Left kidney (tissue), 2 donors: Measurements from ENCODE around the gene FBXO45. TPM values are rescaled to one million over a fixed set of nuclear protein-coding genes. Genes with fewer than 3 reads are reported as not detected.
"Not testable (repeated sequence)": the region's sequence is repeated elsewhere in the genome, so short reads cannot be mapped to it uniquely, and the experiment has no call there.

ENCODE experiments used
- DNase-seq: peaks from one replicate; pipeline ENCODE4 v3.0.0-alpha.2; 2013
- polyA plus RNA-seq: library from polyadenylated mRNA; unstranded; fragments of 120-200 nt; gene quantifications from one replicate; pipeline ENCODE4 v1.2.1, GENCODE V29; 2013; ENCODE audit not compliant: insufficient read length

FBXO45 gene
- polyA plus RNA-seq, 1 donor: 16.7 TPM

- DNase-seq: not testable (repeated sequence)
These were observed 46.8 kb downstream of the FBXO45 start for GRCh38 chr3:196615234-196615633.

DNA sequence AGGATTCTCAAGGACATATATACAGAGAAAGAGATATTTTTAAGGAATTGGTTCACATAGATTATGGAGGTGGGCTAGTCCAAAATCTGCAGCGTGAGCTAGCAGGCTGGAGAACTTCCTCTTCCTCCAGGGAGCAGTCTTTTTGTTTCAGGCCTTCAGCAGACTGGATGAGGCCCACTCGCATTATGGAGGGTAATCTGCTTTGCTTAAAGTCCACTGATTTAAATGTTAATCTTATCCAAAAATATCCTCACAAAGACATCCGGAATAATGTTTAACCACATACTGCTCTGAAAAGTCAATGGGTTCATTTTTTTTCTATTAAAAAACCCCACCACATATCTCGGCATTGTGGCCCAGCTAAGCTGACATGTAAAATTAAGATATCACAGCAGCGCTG, 48.8 kb downstream of the FBXO45 start:
- no peak for DNase-seq

GRCh38 chr3:196619223-196619622, 50.8 kb downstream of the FBXO45 start:
- no peak for DNase-seq

DNA sequence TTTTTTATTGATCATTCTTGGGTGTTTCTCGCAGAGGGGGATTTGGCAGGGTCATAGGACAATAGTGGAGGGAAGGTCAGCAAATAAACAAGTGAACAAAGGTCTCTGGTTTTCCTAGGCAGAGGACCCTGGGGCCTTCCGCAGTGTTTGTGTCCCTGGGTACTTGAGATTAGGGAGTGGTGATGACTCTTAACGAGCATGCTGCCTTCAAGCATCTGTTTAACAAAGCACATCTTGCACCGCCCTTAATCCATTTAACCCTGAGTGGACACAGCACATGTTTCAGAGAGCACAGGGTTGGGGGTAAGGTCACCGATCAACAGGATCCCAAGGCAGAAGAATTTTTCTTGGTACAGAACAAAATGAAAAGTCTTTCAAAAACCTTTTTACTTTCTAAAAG, 51.2 kb downstream of the FBXO45 start:
- not testable (repeated sequence) for DNase-seq

DNA sequence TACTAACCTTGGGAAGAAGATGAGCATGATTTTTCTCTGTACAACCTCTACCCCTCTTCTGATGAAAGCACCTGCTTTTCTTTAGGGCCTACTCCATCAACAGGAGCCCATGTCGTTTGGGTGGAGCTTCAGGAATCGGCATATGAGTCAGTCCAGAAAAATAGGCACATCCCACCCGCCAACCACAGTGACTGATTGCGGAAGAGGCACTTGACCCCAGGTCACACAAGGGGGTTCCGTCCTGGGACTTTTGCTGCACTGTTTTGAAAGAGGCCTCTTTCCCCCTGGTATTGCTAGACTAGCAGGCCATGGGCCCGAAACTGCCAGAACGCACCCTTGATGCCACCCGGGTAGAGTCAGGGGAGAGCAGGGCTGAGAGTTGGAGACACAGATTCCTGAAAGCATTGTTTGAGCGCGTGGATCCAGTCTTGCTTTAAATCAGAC, 51.7 kb downstream of the FBXO45 start:
- DNase-seq: no peak

DNA sequence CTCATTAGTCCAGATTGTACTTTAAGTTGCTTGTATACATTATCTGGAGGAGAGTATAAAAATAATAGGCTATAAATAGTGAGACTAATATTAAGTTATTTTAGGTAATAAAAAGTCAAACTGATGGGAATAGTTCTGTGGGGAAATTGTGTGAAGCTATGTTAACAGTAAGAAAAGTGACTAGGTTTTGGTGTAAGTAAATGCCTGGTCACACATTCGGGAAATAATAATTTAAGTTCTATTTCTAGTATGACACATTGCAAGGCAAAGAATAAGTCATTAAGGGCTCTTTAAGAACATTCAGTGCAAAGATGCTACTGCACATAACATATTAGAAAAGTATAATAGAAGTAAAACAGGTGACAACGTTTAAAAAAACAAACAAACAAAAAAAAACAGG, 52.2 kb downstream of the FBXO45 start:
- DNase-seq: no peak

DNA sequence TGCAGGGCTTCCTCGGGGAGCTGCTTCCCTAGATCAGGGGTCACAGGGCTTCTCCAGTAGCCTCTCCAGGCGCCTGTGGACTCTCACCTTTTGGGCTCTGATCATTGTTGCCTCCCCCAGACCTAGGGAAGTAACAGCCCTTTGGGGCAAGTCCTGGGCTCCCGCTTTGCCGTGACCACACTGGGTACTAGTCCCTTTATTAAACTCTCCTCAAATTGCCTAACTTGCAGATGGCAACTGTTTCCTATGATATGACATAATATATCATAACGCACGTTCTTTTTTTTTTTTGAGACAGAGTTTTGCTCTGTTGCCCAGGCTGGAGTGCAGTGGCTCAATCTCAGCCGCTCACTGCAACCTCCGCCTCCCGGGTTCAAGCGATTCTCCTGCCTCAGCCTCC, 53.2 kb downstream of the FBXO45 start:
- DNase-seq: no peak

- no peak for DNase-seq
These were observed 55.8 kb downstream of the FBXO45 start for GRCh38 chr3:196624067-196624790.

DNA sequence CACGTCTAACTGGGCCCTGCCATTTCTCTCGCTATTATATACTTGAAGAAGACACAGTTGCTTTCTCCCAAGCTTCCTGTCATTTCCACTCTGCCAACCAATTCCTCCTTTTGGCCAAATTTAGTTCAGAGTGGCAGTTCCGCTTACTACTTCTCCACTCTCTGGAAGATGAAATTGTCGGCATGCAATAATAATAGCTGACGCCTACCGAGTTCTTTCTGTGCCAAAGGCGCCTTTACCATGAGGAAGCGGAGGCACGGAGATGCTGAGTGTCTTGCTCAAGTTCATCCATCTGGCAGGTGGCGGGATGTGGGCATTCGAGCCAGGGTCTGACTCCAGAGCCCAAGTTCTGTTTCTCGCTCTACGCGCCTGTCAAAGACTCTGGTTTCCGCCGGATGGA, 56.4 kb downstream of the FBXO45 start:
- DNase-seq: no peak

DNA sequence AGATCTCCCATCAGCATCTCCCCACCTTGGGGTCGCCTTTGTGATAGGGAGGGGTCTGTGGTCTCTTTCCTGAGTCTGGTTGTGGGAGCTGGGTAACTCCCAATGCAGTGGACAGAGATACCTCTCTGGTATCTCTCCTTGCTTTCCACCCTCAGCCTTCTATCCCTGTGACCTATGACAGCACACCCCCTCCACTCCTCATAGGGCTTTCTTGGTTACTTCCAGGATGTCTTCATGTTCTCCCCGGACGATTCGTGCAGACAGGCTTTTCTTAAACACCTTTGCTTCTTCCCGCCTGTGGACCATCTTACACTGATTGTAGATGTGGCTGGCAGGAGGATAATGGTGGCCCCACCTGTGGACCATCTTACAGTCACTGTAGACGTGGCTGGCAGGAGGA, 56.9 kb downstream of the FBXO45 start:
- no peak for DNase-seq

- DNase-seq: no peak
These were observed 59.4 kb downstream of the FBXO45 start for GRCh38 chr3:196627918-196628231.

- no peak for DNase-seq
These were observed 60.8 kb downstream of the FBXO45 start for GRCh38 chr3:196629228-196629627.

DNA sequence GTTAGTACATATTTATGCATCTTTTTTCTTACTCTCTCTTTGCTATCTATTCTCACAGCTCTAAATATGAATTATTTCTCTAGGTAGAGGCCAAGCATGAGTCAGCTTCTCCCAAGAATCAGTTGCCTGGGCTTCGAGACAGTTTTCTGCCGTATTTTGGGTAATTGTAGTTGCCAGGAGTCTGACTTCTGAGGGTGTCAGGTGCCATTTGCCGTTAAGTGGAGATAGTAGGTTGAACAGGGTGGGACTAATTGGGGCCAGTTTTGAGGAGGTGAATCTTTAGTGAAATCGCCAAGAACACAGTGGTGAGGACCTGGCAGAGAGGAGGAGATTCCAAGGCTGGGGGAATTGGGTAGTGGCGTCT, 63.2 kb downstream of the FBXO45 start:
- DNase-seq: no peak

DNA sequence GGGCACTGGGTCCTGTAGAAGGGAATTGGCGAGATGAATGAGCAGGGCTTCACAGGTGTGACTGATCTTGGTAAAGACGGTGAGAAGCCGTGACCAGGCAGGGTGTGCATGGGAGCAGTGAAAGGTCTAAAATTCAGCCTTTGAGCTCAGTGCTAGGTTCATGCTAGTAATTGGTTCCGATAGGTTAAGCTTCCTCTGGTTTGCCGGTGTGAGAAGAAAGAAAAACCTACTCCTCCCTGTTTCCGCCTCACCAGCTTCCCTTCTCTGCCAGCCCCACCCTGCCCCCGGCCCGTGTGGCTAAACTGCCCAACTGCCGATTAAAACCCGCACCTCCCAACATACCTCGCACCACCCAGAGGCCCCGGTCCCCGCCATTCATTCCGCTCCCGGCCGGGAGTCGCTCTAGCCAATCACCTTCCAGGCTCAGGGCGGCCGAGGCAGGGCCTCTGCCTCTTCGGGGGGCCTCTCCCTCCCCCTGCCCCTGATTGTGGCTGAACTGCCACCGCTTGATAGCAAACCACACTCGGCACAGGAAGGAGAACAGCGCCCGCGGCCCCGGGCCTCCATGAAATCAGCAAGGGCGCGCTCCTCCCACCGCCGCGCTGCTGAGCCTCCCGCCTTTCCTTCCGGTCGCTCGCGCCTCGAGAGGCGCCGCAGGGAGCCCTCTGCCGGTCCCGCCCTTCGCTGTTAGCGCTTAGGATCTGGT, 63.7 kb downstream of the FBXO45 start:
- peak; percentile 84 for DNase-seq

DNA sequence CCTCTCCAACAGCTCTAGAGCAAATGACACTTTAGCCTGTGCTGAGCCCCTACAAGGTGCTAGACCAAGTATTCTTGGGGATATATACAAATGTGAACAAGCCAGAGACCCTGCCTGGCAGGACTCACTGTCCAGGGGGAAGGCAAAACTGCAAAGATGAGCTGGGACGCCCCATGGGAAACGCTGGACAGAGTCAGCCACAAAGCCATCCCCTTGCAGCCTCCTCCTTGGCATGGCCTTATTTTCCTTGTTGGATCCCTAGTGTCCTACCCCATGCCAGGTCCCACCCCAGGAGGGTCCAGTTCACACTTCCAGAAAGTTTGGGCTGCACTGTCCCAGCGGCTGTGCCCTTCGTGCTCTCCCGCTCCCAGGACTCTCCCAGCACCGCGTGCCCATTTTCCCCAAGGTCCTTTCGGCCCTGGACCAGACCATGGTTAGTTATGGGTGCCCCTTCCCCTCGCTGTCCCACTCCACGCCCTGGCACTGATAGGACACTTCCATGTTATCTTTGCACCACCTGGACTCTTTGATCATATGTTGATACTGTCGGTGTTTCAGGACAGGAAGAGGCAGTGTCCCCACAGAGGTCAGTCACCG, 65.2 kb downstream of the FBXO45 start:
- no peak for DNase-seq

- DNase-seq: no peak
These were observed 65.8 kb downstream of the FBXO45 start for GRCh38 chr3:196634224-196634623.

DNA sequence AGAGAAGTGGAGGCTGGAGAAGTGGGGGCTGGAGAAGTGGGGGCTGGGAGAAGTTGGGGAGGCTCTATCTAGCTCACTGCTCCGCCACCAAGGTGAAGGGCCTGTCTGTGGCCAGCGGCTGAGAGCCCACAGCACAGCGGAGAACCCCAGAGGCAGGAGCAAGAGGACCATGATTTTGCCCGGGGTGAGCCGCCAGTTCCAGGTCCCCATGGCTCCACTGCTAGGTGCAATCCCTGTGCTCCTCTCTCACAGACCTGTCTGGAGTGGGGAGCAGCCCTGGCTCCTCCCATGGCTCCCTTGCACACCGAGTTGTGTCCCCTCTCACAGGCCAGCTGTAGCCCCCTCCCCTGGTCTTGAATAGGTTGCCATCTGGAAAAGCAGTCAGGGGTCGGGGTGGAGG, 66.4 kb downstream of the FBXO45 start:
- DNase-seq: no peak

DNA sequence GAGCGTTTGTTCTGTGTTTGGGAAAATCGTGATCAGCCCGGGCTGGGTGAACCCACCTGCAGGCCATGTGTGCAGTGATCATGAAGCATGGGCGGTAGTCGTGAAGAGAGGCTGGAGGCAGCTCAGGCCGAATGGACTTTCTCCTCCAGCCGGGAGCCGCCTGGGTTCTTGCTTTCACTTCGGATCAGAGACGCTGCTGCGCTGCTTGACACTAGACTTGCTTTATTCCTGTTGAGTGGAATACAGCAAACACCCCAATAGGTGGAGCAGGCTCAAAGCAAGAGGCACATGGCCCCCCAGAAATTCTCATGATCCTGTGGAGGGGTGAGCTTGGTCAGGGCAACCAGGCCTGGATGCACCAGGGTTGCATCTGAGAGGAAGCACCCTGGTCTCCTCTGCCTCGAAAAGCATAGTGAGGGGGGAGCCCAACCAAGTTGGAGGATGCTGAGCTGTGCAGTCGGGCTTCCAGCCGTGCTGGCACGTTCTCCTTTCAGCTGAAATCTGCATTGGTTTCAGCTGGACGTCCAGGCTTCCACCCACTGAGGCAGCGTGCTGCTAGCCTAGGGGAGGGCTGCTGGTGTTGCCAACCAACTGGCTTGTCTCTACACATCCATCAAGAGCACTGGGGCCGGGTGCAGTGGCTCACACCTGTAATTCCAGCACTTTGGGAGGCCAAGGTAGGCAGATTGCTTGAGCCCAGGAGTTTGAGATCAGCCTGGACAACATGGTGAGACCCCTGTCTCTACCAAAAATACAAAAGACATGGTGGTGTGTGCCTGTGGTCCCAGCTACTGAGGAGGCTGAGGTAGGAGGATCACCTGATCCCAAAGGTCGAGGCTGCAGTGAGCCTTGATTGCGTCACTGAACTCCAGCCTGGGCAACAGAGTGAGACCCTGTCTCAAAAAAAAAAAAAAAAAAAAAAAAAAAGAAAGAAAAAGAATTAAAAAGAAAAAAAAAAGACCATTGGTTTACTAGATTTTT, 68.2 kb downstream of the FBXO45 start:
- DNase-seq: no peak

DNA sequence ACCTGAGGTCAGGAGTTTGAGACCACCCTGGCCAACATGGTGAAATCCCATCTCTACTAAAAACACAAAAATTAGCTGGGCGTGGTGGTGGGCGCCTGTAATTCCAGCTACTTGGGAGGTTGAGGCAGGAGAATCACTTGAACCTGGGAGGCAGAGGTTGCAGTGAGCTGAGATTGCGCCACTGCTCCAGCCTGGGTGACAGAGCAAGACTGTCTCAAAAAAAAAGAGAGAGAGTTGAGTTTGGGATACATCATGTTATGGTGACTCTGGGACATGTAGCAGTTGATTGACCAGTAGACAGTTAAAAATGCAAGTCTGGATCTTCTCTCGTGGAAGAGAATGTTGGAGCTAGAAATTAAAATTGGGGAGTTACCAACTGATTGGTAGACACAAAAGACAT, 69.5 kb downstream of the FBXO45 start:
- DNase-seq: not testable (repeated sequence)
